ENCODE measurements around the gene PIK3R6.

DNA sequence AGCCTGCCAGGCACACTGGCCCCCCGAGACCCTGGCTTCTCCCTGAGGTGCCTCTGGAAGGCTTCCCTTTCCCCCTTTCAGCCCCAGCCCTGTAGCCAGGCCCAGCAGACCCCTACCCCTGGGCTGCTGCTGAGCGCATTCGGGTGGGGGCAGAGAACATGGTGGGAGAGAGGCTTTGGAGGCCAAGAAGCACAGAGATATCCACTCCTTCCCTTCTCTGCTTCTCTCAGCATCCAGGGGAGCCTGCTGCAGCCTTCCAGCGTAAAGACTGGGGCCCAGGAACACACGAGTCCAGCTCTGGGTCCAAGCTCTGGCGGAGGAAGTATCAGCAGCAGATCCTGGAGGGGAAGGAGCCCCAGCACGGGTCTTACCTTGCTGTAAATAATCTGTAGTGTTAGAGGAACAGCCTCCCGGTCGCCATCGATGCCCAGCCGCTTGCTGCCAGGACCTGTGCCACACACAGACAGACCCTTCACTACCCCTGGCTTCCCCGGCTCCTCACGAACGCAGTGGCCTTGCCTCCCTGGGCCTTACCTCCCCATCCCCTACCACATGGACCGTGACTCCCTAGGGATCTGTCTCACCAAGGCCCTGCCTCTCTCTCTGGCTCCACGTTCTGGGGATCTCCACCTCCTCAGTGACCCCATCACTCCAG lies 17.0 kb upstream of the PIK3R6 start:
- TF ChIP-seq EZH2 (IDR thresholded peaks at IDR 0.05; ENCODE audit: insufficient read depth, poor library complexity, severe bottlenecking) (no peak), EZH2phosphoT487 (IDR thresholded peaks at IDR 0.05; ENCODE audit: insufficient read depth, low read depth) (no peak)
